HEK293T (cell line): ENCODE data around the gene IGF2BP1.

Experiments
- BHLHE40 ChIP-seq: fragments of 450-650 bp; IDR thresholded peaks from 2 replicates; pipeline ENCODE4 v1.6.1; 2016; ENCODE audit warnings: mild to moderate bottlenecking, moderate library complexity, borderline replicate concordance
- ELF4 ChIP-seq: fragments of 450-650 bp; IDR thresholded peaks from 2 replicates; pipeline ENCODE4 v1.6.1; 2017; ENCODE audit warnings: antibody characterized with exemption
- HDGF ChIP-seq: fragments of 450-650 bp; IDR thresholded peaks from 2 replicates; pipeline ENCODE4 v1.6.1; 2017; ENCODE audit warnings: antibody characterized with exemption, borderline replicate concordance
- L3MBTL2 ChIP-seq: fragments of 450-650 bp; conservative IDR thresholded peaks from 2 replicates; pipeline ENCODE4 v1.6.1; 2016; ENCODE audit warnings: mild to moderate bottlenecking
- PKNOX1 ChIP-seq: fragments of 450-650 bp; IDR thresholded peaks from 2 replicates; pipeline ENCODE4 v1.6.1; 2016
- SP1 ChIP-seq: fragments of 450-650 bp; IDR thresholded peaks from 2 replicates; pipeline ENCODE4 v1.6.1; 2017
- SUZ12 ChIP-seq: fragments of 450-650 bp; IDR thresholded peaks from 2 replicates; pipeline ENCODE4 v1.6.1; 2016; ENCODE audit warnings: mild to moderate bottlenecking

- TF ChIP-seq L3MBTL2 (no peak), SUZ12 (no peak), HDGF (no peak), BHLHE40 (no peak), ELF4 (no peak), SP1 (no peak), PKNOX1 (no peak)
These were observed 77.8 kb downstream of the IGF2BP1 start for GRCh38 chr17:49074851-49075540.
